GOT3 (cell line): Measurements from ENCODE around the gene ZNF174.

Source experiments
- DNase-seq: peaks from one replicate; lab custom pipeline; 2025; ENCODE audit warnings: mixed read lengths; lab: John Stamatoyannopoulos, UW

ZNF174 gene

DNA sequence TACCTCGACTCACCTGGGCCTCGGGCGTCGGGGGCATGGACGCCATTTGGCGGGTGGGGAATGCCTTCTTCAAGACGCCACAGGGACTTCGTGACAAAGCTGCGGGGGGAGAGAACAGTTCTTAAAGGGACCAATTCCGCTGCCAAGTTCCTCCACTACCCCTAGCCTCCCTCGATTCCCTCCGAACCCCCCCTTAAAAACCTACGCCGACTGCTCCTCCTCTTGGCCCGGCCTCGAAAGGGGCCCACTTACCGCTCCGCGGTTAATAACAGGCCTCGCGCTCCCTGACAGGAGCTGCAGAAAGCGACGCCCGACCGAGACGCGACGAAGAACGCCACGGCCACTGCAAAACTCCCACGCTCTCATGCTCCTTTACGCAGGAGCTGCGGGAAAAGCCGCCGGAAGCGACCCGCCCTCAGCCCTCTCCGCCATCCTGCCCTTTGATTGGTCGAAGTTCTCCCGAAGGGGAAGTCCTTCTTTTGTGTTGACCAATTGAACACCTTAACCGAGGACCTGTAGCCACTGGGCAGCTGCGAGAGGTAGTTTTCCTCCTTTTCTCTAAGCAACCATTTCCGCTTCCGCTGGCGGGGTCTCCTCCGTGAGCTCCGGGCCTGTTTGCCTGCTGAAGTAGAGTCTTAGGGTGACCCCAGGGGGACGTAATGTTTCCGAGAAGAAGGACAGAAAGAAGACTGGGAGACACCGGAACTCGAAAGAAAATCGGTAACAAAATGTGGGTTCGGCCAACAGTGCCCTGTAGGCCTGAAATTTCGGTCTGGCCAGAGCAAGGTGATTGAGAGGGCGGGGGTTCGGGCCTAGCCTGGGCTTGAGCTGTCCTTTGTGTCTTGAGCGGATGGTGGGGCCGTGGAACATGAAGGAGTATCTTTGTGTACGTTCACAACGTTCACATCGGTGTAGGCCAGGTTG lies 42.4 kb downstream of the ZNF174 start, which contains the start of the genes NAA60 and ZNF597:
Gene NAA60, plus strand, starts transcription at position 573 of the 924 bp plus-strand sequence. CDS start 32,548 bp downstream, outside the sequence.
Gene ZNF597, minus strand, starts transcription at position 397 of the 924 bp plus-strand sequence. Its CDS starts 351 bp downstream, at position 46.
- peak; percentile 50 for DNase-seq

DNA sequence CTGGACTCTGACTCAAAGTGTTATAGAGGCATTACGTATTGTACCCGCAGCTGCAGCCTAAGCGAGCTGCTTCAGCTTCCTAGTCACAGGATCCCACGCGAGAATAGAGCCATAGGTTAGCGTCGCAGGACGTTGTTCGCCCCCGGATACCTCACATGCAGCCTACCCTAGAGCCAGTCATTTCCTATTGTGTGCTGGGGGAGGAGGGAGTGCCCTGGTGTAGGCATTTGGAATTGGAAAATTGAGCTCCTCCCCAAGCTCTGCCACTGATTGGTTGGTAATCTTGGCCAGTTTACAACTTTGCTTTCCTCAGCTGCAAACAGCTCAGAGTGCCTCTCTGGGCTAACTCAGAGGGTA lies 43.0 kb downstream of the ZNF174 start:
- no peak for DNase-seq

DNA sequence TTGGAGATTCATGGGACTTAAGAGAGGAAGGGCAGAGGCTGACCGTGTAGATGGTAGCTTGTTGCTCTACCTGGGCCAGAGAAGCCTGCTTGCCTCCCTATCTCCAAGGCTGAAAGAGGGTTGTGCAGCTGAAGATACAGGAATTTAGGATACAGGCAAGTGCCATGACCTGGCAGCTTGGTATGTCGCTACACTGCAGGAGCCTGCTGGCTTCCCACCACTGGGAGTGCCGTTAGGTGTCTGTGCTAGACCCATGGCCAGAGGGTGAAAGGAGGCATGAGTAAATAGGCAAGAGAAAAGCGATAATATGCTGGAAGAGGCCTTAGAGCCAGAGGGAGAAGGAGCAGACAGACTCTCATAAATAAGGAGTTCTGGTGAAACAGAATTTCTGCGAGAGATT lies 53.1 kb downstream of the ZNF174 start:
- DNase-seq, result no peak

DNA sequence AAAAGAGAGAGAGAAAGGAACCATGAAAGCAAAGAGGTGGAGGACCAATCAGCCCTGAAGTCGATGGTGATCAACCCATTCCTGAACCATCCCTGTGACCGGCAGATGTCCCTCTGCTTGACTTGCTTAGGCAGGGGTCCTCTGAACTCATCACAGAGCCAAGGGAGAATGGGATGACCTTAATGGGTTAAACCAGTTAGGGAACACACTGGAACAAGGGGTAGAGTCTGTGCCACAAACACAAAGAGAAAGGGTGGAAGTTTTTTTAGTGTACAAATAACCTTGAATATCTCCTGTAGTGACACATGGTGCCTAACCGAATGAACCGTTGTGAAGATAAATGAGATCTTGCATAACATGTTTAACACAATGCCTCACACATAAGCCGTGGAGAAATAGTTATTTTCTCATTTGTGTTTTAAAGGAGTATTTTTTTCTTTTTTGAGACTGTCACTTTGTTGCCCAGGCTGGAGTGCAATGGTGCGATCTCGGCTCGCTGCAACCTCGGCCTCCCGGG lies 53.7 kb downstream of the ZNF174 start:
- DNase-seq, result no peak

DNA sequence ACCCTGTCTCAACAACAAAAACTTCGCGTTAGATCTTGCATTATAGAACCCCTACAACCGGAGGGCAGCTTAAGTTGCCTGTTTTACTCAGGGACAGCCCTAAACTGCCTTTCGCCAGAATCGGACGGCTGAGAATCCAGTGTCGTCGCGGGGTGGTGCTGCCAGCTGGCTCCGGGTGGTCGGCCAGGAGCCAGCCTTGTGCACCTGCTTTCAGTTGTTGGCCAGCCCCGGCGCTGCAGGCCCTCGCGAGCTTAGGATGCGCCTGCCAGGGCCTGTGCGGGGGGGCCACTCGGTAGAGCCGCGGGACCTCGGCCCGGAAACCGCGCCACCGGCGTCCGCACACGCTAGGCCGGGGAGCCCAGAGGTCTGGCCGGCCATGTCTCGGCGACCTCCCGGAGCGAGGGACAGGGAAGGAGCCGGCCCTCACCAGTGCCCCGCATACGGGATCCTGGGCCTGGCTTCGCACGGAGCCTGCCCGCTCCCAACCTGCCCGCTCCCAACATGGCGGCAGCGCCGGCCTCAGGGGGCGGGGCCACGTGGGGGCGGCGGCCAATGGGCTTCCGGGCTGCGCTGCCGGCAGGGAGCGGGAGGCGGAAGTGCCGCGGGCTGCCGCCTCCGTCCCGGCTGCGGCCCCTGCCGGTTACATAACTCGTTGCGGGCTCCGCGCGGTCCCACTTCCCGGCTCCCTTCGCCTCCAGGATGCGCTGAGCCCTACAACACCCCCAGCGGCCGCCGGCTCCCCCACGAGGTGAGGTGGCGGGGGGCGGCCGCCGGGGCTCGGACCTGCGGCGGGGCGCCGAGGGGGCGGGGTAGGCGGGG lies 56.6 kb downstream of the ZNF174 start:
- DNase-seq, result peak; percentile 73

DNA sequence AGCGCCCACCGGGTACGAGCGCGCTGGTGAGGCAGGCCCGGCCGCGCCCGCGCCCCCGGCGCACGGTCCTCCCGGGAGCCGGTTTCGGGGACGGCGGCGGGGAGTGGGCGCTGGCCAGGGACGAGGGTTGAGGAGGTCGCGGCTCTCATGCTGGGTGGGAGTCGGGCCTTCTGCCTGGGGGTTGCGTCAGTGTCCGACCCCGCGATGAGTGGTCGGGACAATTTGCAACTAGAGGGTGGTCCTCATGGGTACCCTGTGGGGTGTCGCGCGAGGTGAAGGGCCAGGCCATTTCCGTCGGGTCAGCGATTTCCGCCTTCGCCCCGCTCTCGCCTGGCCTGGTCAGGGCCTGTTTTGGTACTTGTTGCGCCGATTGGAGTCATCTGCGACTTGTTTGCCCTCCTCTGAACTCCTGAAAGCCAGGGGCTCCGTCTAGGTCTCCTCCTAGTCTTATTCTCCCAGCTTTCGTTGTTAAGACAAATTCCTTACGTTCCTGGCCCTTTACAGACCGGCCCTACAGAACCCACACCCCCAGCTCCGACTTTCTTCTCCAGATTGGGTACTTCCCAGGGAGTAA lies 57.4 kb downstream of the ZNF174 start:
- DNase-seq, result no peak

DNA sequence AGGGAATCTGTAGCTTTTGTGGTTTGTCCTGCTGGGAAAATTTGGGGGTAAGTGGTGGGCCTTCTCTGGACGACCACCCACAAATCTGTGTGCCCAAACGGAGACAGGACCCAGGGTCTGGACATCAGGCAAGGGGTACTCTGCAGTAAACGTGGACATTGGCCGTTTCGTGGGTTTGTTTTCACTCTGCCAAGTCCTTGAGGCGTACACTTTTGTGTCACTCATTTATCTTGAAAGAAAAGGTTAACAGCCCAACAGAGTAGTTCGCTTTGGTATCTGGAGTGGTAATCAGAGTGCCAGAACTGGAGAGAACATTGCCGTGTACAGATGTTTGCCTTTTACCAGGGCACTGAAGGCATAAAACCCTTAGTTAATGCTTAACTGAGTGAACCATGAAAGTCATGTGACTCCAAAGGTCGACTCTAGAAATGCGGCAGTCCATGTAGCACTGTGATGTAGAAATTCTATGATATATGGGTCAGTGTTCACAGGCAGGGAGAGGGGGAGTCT lies 57.9 kb downstream of the ZNF174 start:
- DNase-seq, result no peak
